Esophagus squamous epithelium (tissue), 4 donors: Measurements from ENCODE around the gene ARPC4.

Experiments
- POLR2A ChIP-seq, 4 donors: fragments of 450-650 bp; IDR thresholded peaks; one replicate each; pipeline ENCODE4 v1.6.1; 2017; ENCODE audit warnings: antibody characterized with exemption in 4 of 4, mild to moderate bottlenecking in 4 of 4, moderate library complexity in 3 of 4
- TF ChIP-seq, protein P1 (sequence below), 6 experiments: fragments of 450-650 bp in 4 of 6; fragments of 200-600 bp in 2 of 6; sonication (generic) in 2 of 6; IDR thresholded peaks; one replicate each; pipeline ENCODE4 v1.5.1; 2016 to 2019; ENCODE audit warnings: antibody characterized with exemption in 6 of 6, mild to moderate bottlenecking in 4 of 6, moderate library complexity in 4 of 6

DNA sequence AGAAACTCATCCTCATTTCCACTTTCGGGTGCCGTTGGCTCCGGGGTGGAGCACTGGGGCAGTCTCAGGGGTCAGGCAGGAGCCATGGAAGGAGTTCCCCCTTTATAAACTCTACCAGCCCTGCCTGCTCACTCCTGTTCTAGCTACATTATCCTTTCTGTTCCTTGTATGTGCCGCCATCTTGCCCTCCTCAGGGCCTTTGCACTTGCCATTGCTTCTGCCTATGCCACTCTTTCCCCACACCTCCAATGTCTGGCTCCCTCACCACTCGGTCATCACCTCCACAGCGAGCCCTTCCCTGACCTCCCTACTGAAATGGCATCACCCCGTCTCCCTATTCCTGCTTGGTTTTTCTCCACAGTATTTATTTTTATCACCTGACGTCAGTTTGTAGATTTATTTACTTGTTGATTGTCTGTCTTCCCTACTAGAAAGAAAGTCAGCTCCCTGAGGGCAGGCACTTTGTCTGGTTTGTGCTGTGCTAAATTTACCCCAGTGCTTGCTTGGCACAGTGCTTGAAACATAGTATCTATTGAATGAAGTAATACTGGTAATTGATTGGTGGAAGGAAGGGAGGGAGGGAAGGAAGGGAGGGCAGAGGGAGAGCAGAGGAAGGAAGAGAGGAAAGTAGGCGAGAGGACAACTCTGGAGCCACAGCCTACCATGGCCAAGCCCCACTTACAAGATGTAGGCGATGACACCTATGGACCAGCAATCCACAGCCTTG is 31.9 kb upstream of the ARPC4 start:
- TF ChIP-seq, protein P1, sequence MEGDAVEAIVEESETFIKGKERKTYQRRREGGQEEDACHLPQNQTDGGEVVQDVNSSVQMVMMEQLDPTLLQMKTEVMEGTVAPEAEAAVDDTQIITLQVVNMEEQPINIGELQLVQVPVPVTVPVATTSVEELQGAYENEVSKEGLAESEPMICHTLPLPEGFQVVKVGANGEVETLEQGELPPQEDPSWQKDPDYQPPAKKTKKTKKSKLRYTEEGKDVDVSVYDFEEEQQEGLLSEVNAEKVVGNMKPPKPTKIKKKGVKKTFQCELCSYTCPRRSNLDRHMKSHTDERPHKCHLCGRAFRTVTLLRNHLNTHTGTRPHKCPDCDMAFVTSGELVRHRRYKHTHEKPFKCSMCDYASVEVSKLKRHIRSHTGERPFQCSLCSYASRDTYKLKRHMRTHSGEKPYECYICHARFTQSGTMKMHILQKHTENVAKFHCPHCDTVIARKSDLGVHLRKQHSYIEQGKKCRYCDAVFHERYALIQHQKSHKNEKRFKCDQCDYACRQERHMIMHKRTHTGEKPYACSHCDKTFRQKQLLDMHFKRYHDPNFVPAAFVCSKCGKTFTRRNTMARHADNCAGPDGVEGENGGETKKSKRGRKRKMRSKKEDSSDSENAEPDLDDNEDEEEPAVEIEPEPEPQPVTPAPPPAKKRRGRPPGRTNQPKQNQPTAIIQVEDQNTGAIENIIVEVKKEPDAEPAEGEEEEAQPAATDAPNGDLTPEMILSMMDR (IDR thresholded peaks at IDR 0.05) = no peak
- TF ChIP-seq POLR2A (IDR thresholded peaks at IDR 0.05) = no peak
